Panc1 (cell line): Measurements from ENCODE around the gene DHRS7. TPM values are rescaled to one million over a fixed set of nuclear protein-coding genes. Genes with fewer than 3 reads are reported as not detected.
"Not testable (repeated sequence)": the region's sequence is repeated elsewhere in the genome, so short reads cannot be mapped to it uniquely, and the experiment has no call there.

Source experiments
- ATAC-seq: fragments of 200-7000 bp; cut with Tn5 transposase; 2 replicates; pipeline ENCODE4 v1.9.1; 2020; ENCODE audit warnings: mild to moderate bottlenecking, moderate library complexity
- BruUV-seq: library from RNA; stranded (reverse); fragments of 400-500 nt; replicated peaks from 2 replicates; lab custom pipeline; 2021; lab: Mats Ljungman, UMichigan
- CTCF ChIA-PET: fragments of 300-600 bp; sonication (Branson Sonifier 250); formaldehyde crosslinking; loops from one replicate; lab custom pipeline; 2022; ENCODE audit warnings: antibody characterized with exemption; lab: Charles Lee
- POLR2A ChIA-PET: fragments of 300-600 bp; sonication (Branson Sonifier 250); formaldehyde crosslinking; loops from one replicate; lab custom pipeline; 2022; ENCODE audit warnings: antibody characterized with exemption; lab: Charles Lee
- DNase-seq: peaks from one replicate; pipeline ENCODE4 v3.0.0-alpha.2; 2010; ENCODE audit warnings: low read depth, low spot score
- H3K27ac ChIP-seq: 2 replicates; pipeline ENCODE4 v1.5.1; 2011; ENCODE audit warnings: mild to moderate bottlenecking, low read length, inconsistent platforms
- H3K27me3 ChIP-seq: fragments of 200-500 bp; sonication (Bioruptor generic); 2 replicates; pipeline ENCODE4 v1.6.0; 2014; ENCODE audit warnings: low read length, inconsistent platforms; ENCODE audit not compliant: control insufficient read depth, insufficient read depth
- H3K36me3 ChIP-seq: fragments of 200-500 bp; sonication (Bioruptor generic); 2 replicates; pipeline ENCODE4 v1.5.1; 2014; ENCODE audit warnings: inconsistent platforms, mild to moderate bottlenecking, low read length, moderate library complexity; ENCODE audit not compliant: control insufficient read depth, insufficient read depth
- H3K4me1 ChIP-seq: 2 replicates; pipeline ENCODE4 v1.5.1; 2011; ENCODE audit warnings: inconsistent platforms, mild to moderate bottlenecking, low read length, moderate library complexity; ENCODE audit not compliant: control insufficient read depth, insufficient read depth
- H3K4me3 ChIP-seq, 2 experiments: 2 replicates each; pipeline ENCODE4 v1.5.1; 2011 to 2012; ENCODE audit warnings: low read depth in 2 of 2, low read length in 2 of 2, mild to moderate bottlenecking in 2 of 2, inconsistent platforms in 1 of 2, moderate library complexity in 1 of 2
- H3K9me3 ChIP-seq: fragments of 200-500 bp; sonication (Bioruptor generic); 2 replicates; pipeline ENCODE4 v1.5.1; 2014; ENCODE audit warnings: low read depth, mild to moderate bottlenecking, inconsistent platforms, low read length, moderate library complexity; ENCODE audit not compliant: control insufficient read depth, insufficient read depth
- CTCF ChIP-seq: fragments of 450-650 bp; IDR thresholded peaks from 2 replicates; pipeline ENCODE4 v1.5.1; 2017; ENCODE audit warnings: mild to moderate bottlenecking
- POLR2AphosphoS5 ChIP-seq: IDR thresholded peaks from 2 replicates; pipeline ENCODE4 v1.6.1; 2012; ENCODE audit warnings: mild to moderate bottlenecking, low read depth, low read length, moderate library complexity
- REST ChIP-seq, 2 experiments: IDR thresholded peaks; 2 replicates each; pipeline ENCODE4 v1.6.1; 2011 to 2012; ENCODE audit warnings: low read depth in 2 of 2, control low read depth in 1 of 2, low read length in 1 of 2, mild to moderate bottlenecking in 1 of 2, moderate library complexity in 1 of 2; ENCODE audit not compliant: insufficient read depth in 1 of 2
- SIN3A ChIP-seq: IDR thresholded peaks from 2 replicates; pipeline ENCODE4 v1.6.1; 2012; ENCODE audit warnings: low read depth, mild to moderate bottlenecking, low read length, moderate library complexity, borderline replicate concordance; ENCODE audit not compliant: insufficient read depth
- TCF7L2 ChIP-seq: IDR thresholded peaks from 2 replicates; pipeline ENCODE4 v1.6.1; 2011; ENCODE audit warnings: mild to moderate bottlenecking, low read depth, low read length, inconsistent platforms
- in situ Hi-C: cut with HindIII; loops from 2 replicates; pipeline ENCODE4 v1.10.0; 2016; ENCODE audit warnings: low sequenced_read_pairs, low pct_unique_long_range_greater_than_20kb
- intact Hi-C: fragments of 100-400 bp; cut with micrococcal nuclease; formaldehyde crosslinking; loops from one replicate; pipeline ENCODE4 v1.10.0; 2022; ENCODE audit not compliant: unreplicated experiment
- total RNA-seq: library from RNA; stranded (reverse); gene quantifications from one replicate; pipeline ENCODE4 v1.2.1, GENCODE V29; 2021; ENCODE audit not compliant: unreplicated experiment

DHRS7 gene
- total RNA-seq, 1 experiment from 2014 or later = 34.5 TPM

GRCh38 chr14:60102389-60102788 lies 62.8 kb downstream of the DHRS7 start:
- Histone ChIP-seq H3K4me1 (no peaks in the 10 kb centered on the region), H3K36me3 (no peaks in the 10 kb centered on the region), H3K27me3 (no peaks in the 10 kb centered on the region), H3K9me3 (no peaks in the 10 kb centered on the region), H3K27ac (no peak overlapping the region), H3K4me3 (no peak overlapping the region)
- TF ChIP-seq SIN3A = no peak
- TF ChIP-seq CTCF = no peak
- no peak for TF ChIP-seq TCF7L2
- TF ChIP-seq POLR2AphosphoS5 = no peak
- TF ChIP-seq REST (IDR thresholded peaks at IDR 0.05; ENCODE audit: insufficient read depth in 1 of 2, low read depth in 2 of 2, low read length in 1 of 2) = no peak
- intact Hi-C loops = no loop called here
- ATAC-seq = no peak
- CTCF ChIA-PET = no interaction called here
- no peak for DNase-seq
- POLR2A ChIA-PET = no interaction called here
- in situ Hi-C loops = no loop called here
- no TSS peak for BruUV-seq

DNA sequence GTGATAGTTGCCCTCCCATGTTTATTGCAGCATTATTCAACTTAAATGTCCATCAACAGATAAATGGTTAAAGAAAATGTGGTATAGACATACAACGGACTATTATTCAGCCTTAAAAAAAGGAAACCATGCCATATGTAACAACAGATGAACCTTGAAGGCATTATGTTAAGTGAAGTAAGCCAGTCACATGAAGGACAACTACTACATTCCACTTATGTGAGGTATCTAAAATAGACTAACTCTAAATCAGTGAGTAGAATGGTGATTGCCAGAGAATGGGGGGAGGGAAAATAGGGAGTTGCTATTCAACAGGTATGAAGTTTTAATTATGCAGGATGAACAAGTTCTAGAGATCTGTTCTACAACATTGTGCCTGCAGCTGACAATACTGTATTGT lies 63.4 kb downstream of the DHRS7 start:
- no peak overlapping the region for H3K27ac ChIP-seq
- H3K36me3 ChIP-seq = no peaks in the 10 kb centered on the region
- DNase-seq = no peak
- ChIA-PET POLR2A (no interaction called here), CTCF (no interaction called here)
- no TSS peak for BruUV-seq
- no peak for TF ChIP-seq TCF7L2
- H3K4me1 ChIP-seq = no peaks in the 10 kb centered on the region
- intact Hi-C loops = no loop called here
- no peak for ATAC-seq
- in situ Hi-C loops = no loop called here
- H3K27me3 ChIP-seq = no peaks in the 10 kb centered on the region
- H3K4me3 ChIP-seq = no peak overlapping the region
- no peaks in the 10 kb centered on the region for H3K9me3 ChIP-seq

DNA sequence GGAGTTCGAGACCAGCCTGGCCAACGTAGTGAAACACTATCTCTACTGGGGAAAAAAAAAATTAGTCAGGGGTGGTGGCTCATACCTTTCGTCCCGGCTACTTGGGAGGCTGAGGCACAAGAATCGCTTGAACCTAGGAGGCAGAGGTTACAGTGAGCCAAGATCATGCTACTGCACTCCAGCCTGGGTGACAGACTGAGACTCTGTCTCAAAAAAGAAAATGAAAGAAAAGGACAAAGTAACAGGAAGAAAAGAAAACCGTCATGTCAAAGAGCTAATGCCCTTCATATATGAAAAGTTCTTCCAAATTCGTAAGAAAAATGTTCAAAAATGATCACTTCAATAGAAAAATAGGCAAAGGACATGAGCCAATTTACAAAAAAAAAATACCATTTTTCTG lies 65.3 kb downstream of the DHRS7 start:
- intact Hi-C loops = loop anchor here (10.0 kb wide), 1 partner anchor 65 kb away; the partner anchor contains the start of gene DHRS7
- H3K4me1 ChIP-seq, in situ Hi-C loops, DNase-seq, H3K27ac ChIP-seq, CTCF ChIA-PET, H3K36me3 ChIP-seq, H3K4me3 ChIP-seq, POLR2A ChIA-PET, ATAC-seq, H3K9me3 ChIP-seq, H3K27me3 ChIP-seq, BruUV-seq: not testable (repeated sequence)
